Rectal smooth muscle tissue (tissue), 1 donor: ENCODE data around the gene MKNK2.
"Not testable (repeated sequence)": the region's sequence is repeated elsewhere in the genome, so short reads cannot be mapped to it uniquely, and the experiment has no call there.

Experiments used
- H3K27ac ChIP-seq: one replicate; pipeline ENCODE4 v1.7.0; 2013; ENCODE audit warnings: low read depth, low read length, inconsistent platforms
- H3K27me3 ChIP-seq: one replicate; pipeline ENCODE4 v1.7.0; 2013; ENCODE audit warnings: low read length; ENCODE audit not compliant: control insufficient read depth, insufficient read depth
- H3K36me3 ChIP-seq: one replicate; pipeline ENCODE4 v1.7.0; 2013; ENCODE audit warnings: low read length; ENCODE audit not compliant: control insufficient read depth, insufficient read depth
- H3K4me1 ChIP-seq: one replicate; pipeline ENCODE4 v1.7.0; 2013; ENCODE audit warnings: low read length; ENCODE audit not compliant: control insufficient read depth, insufficient read depth
- H3K4me3 ChIP-seq: one replicate; pipeline ENCODE4 v1.7.0; 2013; ENCODE audit warnings: low read length
- H3K9ac ChIP-seq: one replicate; pipeline ENCODE4 v1.7.0; 2013; ENCODE audit warnings: low read length

The MKNK2 gene

DNA sequence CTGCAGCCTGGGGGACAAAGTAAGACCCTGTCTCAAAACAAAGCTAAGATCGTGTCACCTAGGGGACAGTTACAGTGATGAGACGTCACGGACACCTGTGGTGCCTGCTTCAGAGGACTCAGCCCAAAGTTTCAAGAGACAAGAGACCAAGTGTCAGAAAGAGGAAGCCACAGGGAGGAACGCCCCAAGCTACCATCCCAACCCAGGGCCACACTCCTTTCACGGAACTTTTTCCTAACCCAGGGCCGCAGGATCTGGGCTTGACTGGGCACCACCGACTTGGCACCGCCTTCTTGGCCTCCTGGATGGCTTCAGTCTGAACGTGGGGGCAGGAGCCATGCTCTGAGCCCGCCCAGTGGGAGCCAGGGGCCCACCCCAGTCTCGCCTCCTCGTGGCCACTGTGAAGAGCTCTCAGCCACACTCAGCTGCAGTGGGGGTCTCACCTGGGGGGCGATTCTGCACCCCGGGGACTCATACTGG is 36.6 kb upstream of the MKNK2 start:
- no peaks in the 10 kb centered on the region for H3K27me3 ChIP-seq
- no peak overlapping the region for H3K27ac ChIP-seq
- H3K4me1 ChIP-seq: peaks cover 13% of the 10 kb centered on the region
- H3K9ac ChIP-seq: no peak overlapping the region
- peaks cover 3% of the 10 kb centered on the region for H3K36me3 ChIP-seq
- H3K4me3 ChIP-seq: no peak overlapping the region

- not testable (repeated sequence) for H3K27ac ChIP-seq
Observed at GRCh38 chr19:2086695-2087620, 35.9 kb upstream of the MKNK2 start.

DNA sequence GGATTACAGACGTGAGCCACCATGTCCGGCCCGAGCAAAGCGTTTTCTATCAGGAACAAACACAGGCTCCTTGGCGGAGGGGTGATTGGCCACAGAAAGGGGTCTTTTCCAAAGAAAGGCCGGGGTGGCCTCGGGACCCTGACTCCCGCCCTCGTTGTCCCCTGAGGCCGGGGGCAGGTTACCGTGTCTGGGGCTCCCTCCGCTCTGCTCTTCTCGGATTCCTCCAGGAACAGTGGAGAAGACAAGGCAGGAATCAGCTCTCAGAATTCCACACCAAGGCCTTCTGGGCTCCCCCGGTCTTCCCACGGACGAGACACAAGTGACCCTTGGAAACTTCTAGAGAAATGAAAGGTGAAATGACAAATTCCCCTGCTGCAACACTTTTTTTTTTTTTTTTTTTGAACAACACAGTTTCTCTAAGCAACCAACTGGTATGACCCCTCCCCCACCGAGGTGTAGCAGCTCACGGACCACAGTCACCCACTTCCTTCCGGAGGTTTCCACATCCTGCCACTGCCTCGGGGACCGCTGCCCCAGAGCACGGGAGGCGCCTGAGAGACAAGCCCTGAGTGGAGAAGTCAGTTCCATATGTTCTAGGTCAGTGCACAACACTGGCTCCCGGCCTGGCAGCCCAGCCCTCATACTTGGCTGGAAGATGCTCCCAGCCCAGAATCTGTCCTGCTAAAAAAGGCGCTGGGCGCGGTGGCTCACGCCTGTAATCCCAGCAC is 34.1 kb upstream of the MKNK2 start:
- Histone ChIP-seq H3K4me3 (peak overlapping the region; percentile 29), H3K4me1 (peaks cover 4% of the 10 kb centered on the region), H3K36me3 (peaks cover 10% of the 10 kb centered on the region), H3K27ac (peak overlapping the region; percentile 6), H3K9ac (no peak overlapping the region), H3K27me3 (no peaks in the 10 kb centered on the region)

More at GRCh38 chr19:2086695-2087620, 35.9 kb upstream of the MKNK2 start:
- not testable (repeated sequence) for H3K4me3 ChIP-seq, H3K36me3 ChIP-seq, H3K9ac ChIP-seq, H3K27me3 ChIP-seq
- H3K4me1 ChIP-seq: peaks cover 13% of the 10 kb centered on the region

- H3K4me3 ChIP-seq: peak overlapping the region; percentile 49
- H3K27me3 ChIP-seq: no peaks in the 10 kb centered on the region
- no peak overlapping the region for H3K9ac ChIP-seq
- H3K36me3 ChIP-seq: peaks cover 25% of the 10 kb centered on the region
- peak overlapping the region; percentile 34 for H3K27ac ChIP-seq
- H3K4me1 ChIP-seq: peaks cover 2% of the 10 kb centered on the region
Observed at GRCh38 chr19:2083174-2083854, 32.3 kb upstream of the MKNK2 start.

- peak overlapping the region; percentile 17 for H3K9ac ChIP-seq
- no peaks in the 10 kb centered on the region for H3K27me3 ChIP-seq
- peaks cover 33% of the 10 kb centered on the region for H3K36me3 ChIP-seq
- peaks cover 2% of the 10 kb centered on the region for H3K4me1 ChIP-seq
- H3K27ac ChIP-seq: no peak overlapping the region
- peak overlapping the region; percentile 45 for H3K4me3 ChIP-seq
Observed at GRCh38 chr19:2081873-2082810, 31.1 kb upstream of the MKNK2 start.

DNA sequence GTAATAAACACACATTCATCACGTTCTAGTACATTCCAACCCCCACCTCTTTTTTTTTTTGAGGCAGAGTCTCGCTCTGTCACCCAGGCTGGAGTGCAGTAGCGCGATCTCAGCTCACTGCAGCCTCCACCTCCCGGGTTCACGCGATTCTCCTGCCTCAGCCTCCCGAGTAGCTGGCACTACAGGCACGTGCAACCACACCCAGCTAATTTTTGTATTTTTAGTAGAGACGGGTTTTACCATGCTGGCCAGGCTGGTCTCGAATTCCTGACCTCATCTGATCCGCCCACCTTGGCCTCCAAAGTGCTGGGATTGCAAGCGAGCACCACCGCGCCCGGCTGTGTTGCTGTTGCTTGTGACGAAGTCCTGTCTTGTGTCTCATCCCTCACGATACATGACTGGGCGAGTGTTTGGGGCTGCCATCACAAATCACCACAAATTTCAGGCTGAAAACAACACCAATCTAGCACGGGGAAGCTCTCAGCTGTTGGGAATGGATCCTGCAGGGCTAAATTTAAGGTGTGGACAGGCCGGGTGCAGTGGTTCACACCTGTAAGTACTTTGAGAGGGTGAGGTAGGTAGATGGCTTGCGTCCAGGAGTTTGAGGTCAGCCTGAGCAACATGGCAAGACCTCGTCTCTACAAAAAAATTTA is 29.4 kb upstream of the MKNK2 start:
- H3K27me3 ChIP-seq: no peaks in the 10 kb centered on the region
- H3K27ac ChIP-seq: no peak overlapping the region
- peaks cover 42% of the 10 kb centered on the region for H3K36me3 ChIP-seq
- no peak overlapping the region for H3K4me3 ChIP-seq
- H3K4me1 ChIP-seq: peaks cover 2% of the 10 kb centered on the region
- no peak overlapping the region for H3K9ac ChIP-seq

- H3K4me3 ChIP-seq: no peak overlapping the region
- no peak overlapping the region for H3K9ac ChIP-seq
- H3K36me3 ChIP-seq: peaks cover 44% of the 10 kb centered on the region
- H3K27me3 ChIP-seq: no peaks in the 10 kb centered on the region
- peak overlapping the region; percentile 40 for H3K27ac ChIP-seq
- peaks cover 2% of the 10 kb centered on the region for H3K4me1 ChIP-seq
Observed at GRCh38 chr19:2079865-2080301, 28.8 kb upstream of the MKNK2 start.

DNA sequence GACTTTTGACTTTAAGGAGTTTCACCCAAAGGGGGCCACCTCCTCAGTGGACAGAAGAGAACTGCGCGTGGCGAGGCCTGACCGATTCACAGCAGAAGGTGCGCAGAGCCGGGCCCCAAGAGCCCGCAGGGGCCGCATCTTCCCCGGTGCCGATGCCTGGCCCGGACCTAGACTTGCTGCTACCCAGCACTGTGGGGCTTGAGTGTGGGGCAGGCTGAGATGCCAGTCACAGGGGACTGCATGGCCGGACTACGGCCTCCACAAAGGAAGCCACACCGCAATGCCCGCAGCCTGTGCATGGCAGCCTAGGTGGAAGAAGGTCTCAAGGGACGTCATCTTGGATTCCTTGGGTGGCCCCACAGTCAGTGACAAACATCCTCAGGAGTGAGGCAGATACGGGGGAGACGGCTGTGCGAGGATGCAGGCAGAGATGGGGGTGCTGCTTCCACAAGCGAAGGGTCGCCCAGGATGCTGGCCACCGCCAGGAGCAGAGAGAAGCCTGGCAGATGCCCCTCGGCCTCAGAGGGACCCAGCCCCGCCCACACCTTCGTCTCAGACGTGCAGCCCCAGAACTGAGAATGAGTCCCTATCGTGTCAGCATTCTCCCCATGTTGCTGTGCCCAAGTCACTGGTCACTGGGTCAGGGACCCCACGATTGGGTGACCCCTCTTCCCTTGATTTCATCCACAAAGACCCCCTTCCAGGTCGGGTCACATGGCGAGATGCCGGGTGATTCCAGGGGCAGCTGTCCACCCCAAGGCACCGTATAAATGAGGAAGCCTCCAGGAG is 28.2 kb upstream of the MKNK2 start:
- H3K4me1 ChIP-seq: peaks cover 2% of the 10 kb centered on the region
- no peaks in the 10 kb centered on the region for H3K27me3 ChIP-seq
- H3K36me3 ChIP-seq: peaks cover 44% of the 10 kb centered on the region
- no peak overlapping the region for H3K9ac ChIP-seq
- H3K4me3 ChIP-seq: no peak overlapping the region
- no peak overlapping the region for H3K27ac ChIP-seq

GRCh38 chr19:2077833-2078619 is 27.0 kb upstream of the MKNK2 start:
- no peak overlapping the region for H3K27ac ChIP-seq
- no peak overlapping the region for H3K9ac ChIP-seq
- no peaks in the 10 kb centered on the region for H3K4me1 ChIP-seq
- H3K4me3 ChIP-seq: no peak overlapping the region
- H3K36me3 ChIP-seq: peaks cover 46% of the 10 kb centered on the region
- no peaks in the 10 kb centered on the region for H3K27me3 ChIP-seq

DNA sequence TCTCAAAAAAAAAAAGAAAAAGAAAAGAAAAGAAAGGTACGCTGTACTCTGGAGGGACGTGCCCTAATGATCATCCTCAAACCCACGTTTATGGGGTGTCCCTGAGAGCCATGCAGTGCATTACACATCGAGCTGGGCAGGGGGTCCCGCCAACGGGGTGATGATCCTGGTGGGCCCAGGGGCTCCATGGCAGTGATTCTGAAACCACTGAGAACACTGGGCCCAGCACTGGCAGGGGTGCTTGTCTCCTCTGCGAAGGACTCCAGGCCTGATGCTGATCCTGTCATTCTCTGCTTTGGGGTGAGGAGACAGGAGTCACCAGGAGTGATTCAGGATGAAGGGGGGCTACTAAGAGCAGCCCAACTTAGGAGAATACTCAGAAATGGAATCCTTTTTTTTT is 26.4 kb upstream of the MKNK2 start:
- Histone ChIP-seq H3K9ac (no peak overlapping the region), H3K36me3 (peaks cover 52% of the 10 kb centered on the region), H3K27me3 (no peaks in the 10 kb centered on the region)

More for the DNA sequence above, 26.4 kb upstream of the MKNK2 start:
- no peaks in the 10 kb centered on the region for H3K4me1 ChIP-seq
- H3K27ac ChIP-seq: no peak overlapping the region
- no peak overlapping the region for H3K4me3 ChIP-seq
